ENCODE data around the gene WDR37. TPM values are rescaled to one million over a fixed set of nuclear protein-coding genes. Genes with fewer than 3 reads are reported as not detected.

WDR37 gene
- polyA plus RNA-seq, 3 donors, result 16.1 to 20.3 (median 19.6) TPM

DNA sequence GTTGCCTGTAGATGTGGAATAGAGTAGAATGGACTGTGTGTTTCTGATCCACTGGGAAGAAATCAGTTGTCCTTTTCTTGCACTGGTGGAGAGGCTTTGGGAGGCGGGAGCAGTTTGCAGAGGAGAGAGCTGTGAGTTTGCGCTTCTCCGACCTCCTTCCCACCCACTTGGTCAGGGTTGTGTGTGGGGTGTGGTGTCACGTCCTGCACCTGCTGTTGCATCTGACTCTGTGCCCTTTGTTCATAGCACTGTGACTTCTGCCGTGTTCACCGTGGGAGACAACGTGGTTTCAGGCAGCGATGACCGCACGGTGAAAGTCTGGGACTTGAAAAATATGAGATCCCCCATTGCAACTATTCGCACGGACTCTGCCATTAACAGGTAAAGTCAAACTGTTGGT, 67.8 kb downstream of the WDR37 start:
- no peak for DNase-seq

DNA sequence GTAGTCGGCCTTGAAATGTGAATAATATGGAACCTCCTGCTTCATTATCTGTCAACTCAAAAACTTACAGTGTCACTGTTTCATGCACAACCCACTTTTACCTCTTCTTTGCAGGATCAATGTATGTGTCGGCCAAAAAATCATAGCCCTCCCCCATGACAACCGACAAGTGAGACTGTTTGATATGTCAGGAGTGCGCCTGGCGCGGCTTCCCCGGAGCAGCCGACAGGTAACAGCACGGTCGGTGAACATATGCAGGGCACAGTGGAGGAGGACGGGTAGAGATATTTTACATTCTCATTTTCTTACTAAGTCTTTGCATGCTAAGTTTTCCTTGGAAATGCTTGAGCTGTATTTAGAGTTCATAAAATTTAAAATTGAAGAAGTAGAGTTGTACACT, 68.6 kb downstream of the WDR37 start:
- DNase-seq, result no peak

DNA sequence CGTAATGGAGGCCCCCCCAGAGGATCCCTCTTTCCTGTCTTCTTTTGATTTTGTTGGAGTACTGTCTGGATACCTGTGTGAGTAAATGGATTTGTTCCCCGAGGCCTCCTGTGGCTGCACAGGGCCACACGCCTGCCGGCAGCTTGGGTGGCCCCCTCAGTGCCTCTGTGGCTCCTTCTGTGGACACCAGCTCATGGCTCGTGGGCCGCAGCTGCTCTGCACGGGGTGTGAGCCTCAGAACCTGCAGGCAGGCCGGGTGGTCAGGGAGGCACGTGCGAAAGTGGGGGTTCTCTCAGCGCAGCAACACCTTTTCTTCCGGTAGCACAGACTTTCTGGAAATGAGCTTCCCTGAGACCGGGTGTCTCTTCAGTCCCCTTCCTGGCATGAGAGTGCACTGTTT, 70.3 kb downstream of the WDR37 start:
- DNase-seq, result no peak

- no peak for DNase-seq
Measured at GRCh38 chr10:1127629-1128028, 71.4 kb downstream of the WDR37 start.

DNA sequence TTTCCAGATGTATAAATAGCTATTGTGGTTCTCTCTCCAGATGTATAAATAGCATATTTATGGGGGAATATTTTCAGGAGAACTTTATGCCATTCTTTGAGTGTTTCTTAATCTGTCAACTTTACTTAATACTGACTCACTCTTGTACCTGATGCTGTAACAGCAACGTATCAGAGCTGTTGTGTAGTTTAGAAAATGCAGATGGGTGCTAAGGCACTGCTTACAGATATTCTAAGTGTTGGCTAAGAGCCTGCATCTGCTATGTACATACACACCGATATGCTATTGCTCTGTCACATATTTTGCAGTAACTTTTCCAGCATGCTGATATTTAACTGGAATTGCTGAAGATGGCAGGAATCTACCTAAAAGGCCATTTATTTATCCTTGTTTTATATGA, 71.9 kb downstream of the WDR37 start:
- DNase-seq, result no peak

DNA sequence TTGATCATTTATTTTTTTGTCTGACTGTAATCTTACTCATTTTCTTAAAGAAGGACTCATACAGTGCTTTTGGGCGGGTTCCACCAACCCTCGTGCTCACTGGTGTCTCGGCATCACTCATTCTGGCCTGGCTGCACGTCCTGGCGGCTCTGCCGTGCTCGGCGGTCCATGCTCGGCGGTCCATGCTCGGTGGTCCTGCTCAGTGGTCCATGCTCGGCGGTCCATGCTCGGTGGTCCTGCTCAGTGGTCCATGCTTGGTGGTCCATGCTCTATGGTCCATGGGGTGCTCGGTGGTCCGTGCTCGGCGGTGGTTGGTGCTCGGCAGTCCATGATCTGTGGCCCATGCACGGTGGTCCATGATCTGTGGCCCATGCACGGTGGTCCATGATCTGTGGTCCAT, 72.5 kb downstream of the WDR37 start:
- DNase-seq, result no peak

DNA sequence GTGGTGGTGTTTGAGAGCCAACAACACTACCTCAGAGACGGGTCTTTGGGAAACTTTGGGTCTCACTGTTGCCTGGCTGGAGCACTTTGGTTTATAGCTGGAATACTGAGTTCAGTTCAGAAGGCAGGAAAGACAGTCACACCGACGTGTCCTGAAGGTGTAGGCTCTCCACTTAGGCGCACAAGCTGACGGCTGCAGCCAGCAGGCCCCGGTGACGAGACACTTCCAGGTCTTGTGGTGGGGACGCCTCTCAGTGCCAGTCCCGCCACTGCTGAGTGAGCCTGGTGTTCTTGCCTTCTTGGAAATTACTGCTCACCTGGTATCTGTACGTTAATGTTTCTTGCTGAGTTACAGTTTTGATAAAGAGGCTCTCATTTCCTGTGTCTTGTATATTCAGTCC, 74.0 kb downstream of the WDR37 start:
- DNase-seq, result no peak

- no peak for DNase-seq
Measured at GRCh38 chr10:1130995-1131790, 75.0 kb downstream of the WDR37 start.

GRCh38 chr10:1132584-1132983, 76.4 kb downstream of the WDR37 start:
- no peak for DNase-seq

- DNase-seq, result no peak
Measured at GRCh38 chr10:1133495-1134045, 77.4 kb downstream of the WDR37 start.

DNA sequence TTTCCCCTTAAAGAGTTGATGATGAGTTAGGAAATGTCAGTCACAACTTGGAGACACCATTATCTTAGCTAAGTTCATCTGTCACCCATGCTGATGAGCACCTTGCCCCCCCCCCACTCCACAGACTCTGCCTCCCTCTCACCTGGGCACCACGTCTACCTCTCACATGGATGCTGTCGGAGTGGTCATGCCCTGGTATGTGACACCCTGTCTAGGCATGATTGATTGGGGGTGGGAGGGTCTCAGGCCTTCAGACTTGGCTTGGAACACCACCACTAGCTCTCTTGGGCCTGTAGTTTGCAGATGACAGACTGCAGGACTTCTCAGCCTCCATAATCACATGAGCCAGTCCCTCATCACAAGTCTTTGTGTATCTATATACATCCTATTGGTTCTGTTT, 78.0 kb downstream of the WDR37 start:
- no peak for DNase-seq

- DNase-seq, result no peak
Measured at GRCh38 chr10:1136268-1136667, 80.1 kb downstream of the WDR37 start.

GRCh38 chr10:1137499-1138163, 81.4 kb downstream of the WDR37 start:
- no peak for DNase-seq

DNA sequence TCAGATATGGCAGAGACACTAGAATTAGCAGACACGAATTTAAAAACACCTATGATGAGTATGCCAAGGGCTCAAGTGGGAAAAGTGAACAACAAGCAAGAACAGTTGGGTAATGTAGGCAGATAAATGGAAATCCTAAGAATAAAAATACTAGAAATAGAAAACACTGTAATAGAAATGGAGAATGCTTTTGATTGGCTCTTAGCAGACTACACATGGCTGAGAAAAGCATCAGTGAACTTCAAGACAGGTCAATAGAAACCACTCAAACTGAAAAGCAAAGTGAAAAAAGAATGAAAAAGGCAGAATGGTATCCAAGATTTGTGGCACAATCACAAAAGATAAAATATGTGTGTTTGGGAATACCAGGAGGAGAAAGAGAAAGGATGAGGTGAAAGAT, 82.3 kb downstream of the WDR37 start:
- no peak for DNase-seq

GRCh38 chr10:1141261-1141660, 85.1 kb downstream of the WDR37 start:
- no peak for DNase-seq

GRCh38 chr10:1141701-1142100, 85.5 kb downstream of the WDR37 start:
- no peak for DNase-seq

DNA sequence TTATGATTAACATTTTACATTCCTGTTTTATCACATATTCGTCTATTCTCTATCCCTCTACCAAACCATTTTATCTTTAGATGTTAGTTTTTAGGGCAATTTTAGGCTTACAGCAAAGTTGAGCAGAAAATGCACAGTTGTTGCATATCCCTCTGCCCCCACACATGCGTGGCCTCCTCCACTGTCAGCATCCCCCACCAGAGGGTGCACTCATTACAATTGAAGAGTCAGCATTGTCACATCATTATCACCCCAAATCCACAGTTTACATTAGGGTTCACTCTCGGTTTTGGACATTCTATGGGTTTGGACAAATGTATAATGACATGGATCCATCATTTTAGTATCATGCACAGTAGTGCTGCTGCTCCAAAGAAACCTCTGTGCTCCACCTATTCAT, 86.4 kb downstream of the WDR37 start:
- no peak for DNase-seq

- DNase-seq, result no peak
Measured at GRCh38 chr10:1147810-1148209, 91.6 kb downstream of the WDR37 start.

DNA sequence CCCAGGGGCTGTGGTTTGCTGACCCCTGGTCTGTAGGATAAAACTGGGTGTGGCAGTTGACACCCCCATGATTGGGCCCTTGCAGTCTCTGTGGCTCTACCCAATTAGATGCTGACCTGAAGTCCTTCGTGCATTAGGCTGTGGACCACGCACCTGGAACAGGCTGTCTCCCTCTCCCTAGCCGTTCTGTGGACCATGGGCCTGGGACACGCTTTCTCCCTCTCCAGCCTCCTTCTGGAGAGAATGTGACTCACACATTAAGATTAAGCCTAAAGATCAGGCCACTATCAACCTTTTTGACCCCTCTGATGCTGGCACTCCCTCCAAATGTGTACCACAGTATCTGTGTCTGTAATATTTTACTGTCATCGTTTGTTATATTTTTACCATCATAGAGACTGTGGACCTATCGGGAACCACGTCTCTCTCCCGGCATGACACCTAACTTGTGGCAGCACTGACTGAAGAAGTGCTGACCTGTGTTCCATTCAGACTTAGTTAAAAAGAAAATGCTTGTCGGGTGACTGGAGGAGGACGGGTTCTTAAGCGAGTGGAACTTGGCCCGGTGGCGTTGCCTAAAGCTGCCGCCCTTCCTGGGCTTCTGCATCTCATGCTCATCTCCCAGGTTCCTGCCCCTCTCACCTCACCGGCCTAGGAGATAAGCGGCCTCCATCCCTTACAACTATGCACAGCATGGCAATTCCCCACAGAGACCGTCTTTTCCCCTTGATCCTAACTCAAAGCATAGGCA, 92.8 kb downstream of the WDR37 start:
- no peak for DNase-seq

- DNase-seq, result no peak
Measured at GRCh38 chr10:1149793-1150637, 93.8 kb downstream of the WDR37 start.

DNA sequence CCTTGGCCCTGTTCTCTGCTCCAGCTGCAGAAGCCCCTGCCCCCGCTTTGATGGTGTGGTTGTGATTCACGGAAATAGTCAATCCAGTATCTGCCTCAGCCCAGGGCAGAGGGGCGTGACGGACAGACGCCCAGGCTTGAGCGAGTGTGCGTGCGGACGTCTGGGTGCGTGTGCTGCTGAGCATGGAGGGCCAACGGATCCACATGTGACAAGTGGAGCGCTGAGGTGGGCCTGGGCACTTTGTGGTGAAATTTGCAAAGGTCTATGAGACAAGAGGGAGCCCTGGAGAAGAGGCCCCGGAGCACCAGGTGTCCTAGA, 94.4 kb downstream of the WDR37 start:
- DNase-seq, result no peak

All from renal pelvis (tissue), 4 donors.